Mesothelial cell of epicardium (in vitro differentiated cells): ENCODE measurements around the gene CDK1. TPM values are rescaled to one million over a fixed set of nuclear protein-coding genes. Genes with fewer than 3 reads are reported as not detected.
A peak's percentile ranks its signal among the peaks of the same experiment; 100 is the strongest.

ENCODE experiments used
- DNase-seq, 2 experiments: peaks; one replicate each; pipeline ENCODE4 v3.0.0; 2021; ENCODE audit warnings: low spot score in 2 of 2; ENCODE audit not compliant: unreplicated experiment in 2 of 2
- H3K27ac Mint-ChIP-seq: 2 replicates; pipeline ENCODE4 v1.8.0; 2021; ENCODE audit warnings: mixed read lengths
- H3K27me3 Mint-ChIP-seq: 2 replicates; pipeline ENCODE4 v1.8.0; 2021; ENCODE audit warnings: low read depth, mixed read lengths
- H3K36me3 Mint-ChIP-seq: 2 replicates; pipeline ENCODE4 v1.8.0; 2021; ENCODE audit warnings: mixed read lengths
- H3K4me1 Mint-ChIP-seq: 2 replicates; pipeline ENCODE4 v1.8.0; 2021; ENCODE audit warnings: mixed read lengths
- H3K4me3 Mint-ChIP-seq: 2 replicates; pipeline ENCODE4 v1.8.0; 2021; ENCODE audit warnings: mild to moderate bottlenecking, moderate library complexity, mixed read lengths
- H3K9me3 Mint-ChIP-seq: 2 replicates; pipeline ENCODE4 v1.8.0; 2021; ENCODE audit warnings: mixed read lengths
- CTCF ChIP-seq: fragments of 200-600 bp; sonication (generic); IDR thresholded peaks from one replicate; pipeline ENCODE4 v1.5.0; 2021; ENCODE audit warnings: antibody characterized with exemption; ENCODE audit not compliant: unreplicated experiment
- total RNA-seq: library from RNA; stranded (reverse); gene quantifications from 3 replicates; pipeline ENCODE4 v1.2.1, GENCODE V29; 2021

CDK1 gene
- total RNA-seq, 1 donor from 2014 or later = 41.9 TPM

GRCh38 chr10:60819271-60819670 is 41.0 kb downstream of the CDK1 start:
- Mint-ChIP-seq H3K4me1 (peaks cover 66% of the 10 kb centered on the region), H3K27ac (peak overlapping the region; percentile 63)

GRCh38 chr10:60820093-60820754 is 41.9 kb downstream of the CDK1 start:
- Mint-ChIP-seq H3K4me1 (peaks cover 69% of the 10 kb centered on the region), H3K27ac (peak overlapping the region; percentile 85), H3K9me3 (no peaks in the 10 kb centered on the region), H3K4me3 (no peak overlapping the region), H3K36me3 (no peaks in the 10 kb centered on the region), H3K27me3 (no peaks in the 10 kb centered on the region)
- no peak for TF ChIP-seq CTCF
- DNase-seq = no peak

More at GRCh38 chr10:60819271-60819670, 41.0 kb downstream of the CDK1 start:
- Mint-ChIP-seq H3K27me3 (no peaks in the 10 kb centered on the region), H3K4me3 (no peak overlapping the region), H3K36me3 (no peaks in the 10 kb centered on the region), H3K9me3 (no peaks in the 10 kb centered on the region)
- TF ChIP-seq CTCF = no peak
- DNase-seq = no peak

GRCh38 chr10:60821656-60822055 is 43.4 kb downstream of the CDK1 start:
- no peak for TF ChIP-seq CTCF
- Mint-ChIP-seq H3K27me3 (no peaks in the 10 kb centered on the region), H3K9me3 (no peaks in the 10 kb centered on the region), H3K36me3 (no peaks in the 10 kb centered on the region), H3K27ac (peak overlapping the region; percentile 18), H3K4me3 (no peak overlapping the region), H3K4me1 (peaks cover 64% of the 10 kb centered on the region)
- no peak for DNase-seq

- Mint-ChIP-seq H3K4me3 (no peak overlapping the region), H3K27me3 (no peaks in the 10 kb centered on the region), H3K27ac (peak overlapping the region; percentile 44)
These were observed 44.5 kb downstream of the CDK1 start for GRCh38 chr10:60822809-60823208.

GRCh38 chr10:60823324-60823723 is 45.0 kb downstream of the CDK1 start:
- no peak for DNase-seq
- no peak overlapping the region for H3K4me3 Mint-ChIP-seq

More at GRCh38 chr10:60822809-60823208, 44.5 kb downstream of the CDK1 start:
- no peak for DNase-seq
- no peaks in the 10 kb centered on the region for H3K36me3 Mint-ChIP-seq
- no peaks in the 10 kb centered on the region for H3K9me3 Mint-ChIP-seq
- peaks cover 56% of the 10 kb centered on the region for H3K4me1 Mint-ChIP-seq
- TF ChIP-seq CTCF = no peak

More at GRCh38 chr10:60823324-60823723, 45.0 kb downstream of the CDK1 start:
- H3K36me3 Mint-ChIP-seq = no peaks in the 10 kb centered on the region
- H3K4me1 Mint-ChIP-seq = peaks cover 56% of the 10 kb centered on the region
- no peaks in the 10 kb centered on the region for H3K9me3 Mint-ChIP-seq
- peak overlapping the region; percentile 44 for H3K27ac Mint-ChIP-seq
- TF ChIP-seq CTCF = no peak
- no peaks in the 10 kb centered on the region for H3K27me3 Mint-ChIP-seq
